ENCODE measurements around the gene RFX6.

Gene RFX6

GRCh38 chr6:116925088-116925794, 48.2 kb downstream of the RFX6 start:
- H3K4me2 ChIP-seq: no peak overlapping the region
- H4K20me1 ChIP-seq (ENCODE audit: insufficient read depth): no peaks in the 10 kb centered on the region
- no peak overlapping the region for H3K9ac ChIP-seq
- no peak for TF ChIP-seq CTCF (conservative IDR thresholded peaks at IDR 0.05; ENCODE audit: low read depth, low read length)
- no peaks in the 10 kb centered on the region for H3K4me1 ChIP-seq (ENCODE audit: low read depth, poor library complexity, severe bottlenecking)
- H3K27ac ChIP-seq: no peak overlapping the region
- no peaks in the 10 kb centered on the region for H3K79me2 ChIP-seq (ENCODE audit: insufficient read depth, low read depth)
- H3K36me3 ChIP-seq (ENCODE audit: insufficient read depth): no peaks in the 10 kb centered on the region
- no peak overlapping the region for H3K4me3 ChIP-seq (IDR thresholded peaks at IDR 0.05; ENCODE audit: insufficient read depth, low read depth, low read length)
- H3K27me3 ChIP-seq (ENCODE audit: insufficient read depth, low read depth): no peaks in the 10 kb centered on the region
- H2AFZ ChIP-seq (ENCODE audit: low read depth): no peak overlapping the region

DNA sequence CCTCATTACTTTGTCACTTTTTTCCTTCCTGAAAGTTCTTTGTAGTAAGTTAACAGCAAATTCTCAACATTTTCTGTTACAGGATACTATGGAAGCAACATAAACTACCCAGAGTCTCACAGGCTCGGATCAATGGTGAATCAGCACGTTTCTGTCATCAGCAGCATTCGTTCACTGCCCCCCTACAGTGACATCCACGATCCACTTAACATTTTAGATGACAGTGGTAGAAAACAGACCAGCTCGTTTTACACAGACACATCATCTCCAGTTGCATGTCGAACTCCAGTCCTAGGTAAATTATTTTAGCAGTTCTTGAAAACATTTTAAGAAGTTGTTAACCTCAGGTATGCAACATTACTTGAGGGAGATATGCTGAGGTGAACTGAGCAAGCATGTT, 51.6 kb downstream of the RFX6 start:
- Histone ChIP-seq H2AFZ (ENCODE audit: low read depth) (no peak overlapping the region), H3K4me2 (no peak overlapping the region), H3K4me3 (IDR thresholded peaks at IDR 0.05; ENCODE audit: insufficient read depth, low read depth, low read length) (no peak overlapping the region), H3K79me2 (ENCODE audit: insufficient read depth, low read depth) (no peaks in the 10 kb centered on the region), H3K27ac (no peak overlapping the region), H3K4me1 (ENCODE audit: low read depth, poor library complexity, severe bottlenecking) (no peaks in the 10 kb centered on the region), H3K27me3 (ENCODE audit: insufficient read depth, low read depth) (no peaks in the 10 kb centered on the region), H4K20me1 (ENCODE audit: insufficient read depth) (no peaks in the 10 kb centered on the region), H3K9ac (no peak overlapping the region), H3K36me3 (ENCODE audit: insufficient read depth) (no peaks in the 10 kb centered on the region)
- TF ChIP-seq CTCF (conservative IDR thresholded peaks at IDR 0.05; ENCODE audit: low read depth, low read length): no peak

DNA sequence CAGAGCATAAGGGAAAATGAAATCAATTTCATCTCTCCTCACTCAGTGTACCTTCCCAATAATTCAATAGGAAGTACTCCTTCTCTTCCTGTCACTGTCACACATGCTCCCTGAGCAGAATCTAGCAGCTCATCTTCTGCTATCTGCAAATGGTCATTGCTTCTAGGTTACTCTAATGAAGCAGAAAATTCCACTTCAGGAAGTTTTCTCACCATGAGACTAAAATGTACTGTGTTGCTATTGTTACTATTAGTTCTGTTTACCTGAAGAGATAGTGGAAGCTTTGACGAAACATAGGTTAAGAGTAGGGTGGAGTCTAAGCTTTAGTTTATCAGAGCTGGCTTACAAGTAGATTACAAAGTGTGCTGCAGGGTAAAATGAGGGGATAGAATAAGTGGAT, 52.8 kb downstream of the RFX6 start:
- Histone ChIP-seq H3K4me2 (no peak overlapping the region), H3K27me3 (ENCODE audit: insufficient read depth, low read depth) (no peaks in the 10 kb centered on the region), H3K79me2 (ENCODE audit: insufficient read depth, low read depth) (no peaks in the 10 kb centered on the region), H3K9ac (no peak overlapping the region), H3K27ac (no peak overlapping the region), H2AFZ (ENCODE audit: low read depth) (no peak overlapping the region), H3K4me3 (IDR thresholded peaks at IDR 0.05; ENCODE audit: insufficient read depth, low read depth, low read length) (no peak overlapping the region), H4K20me1 (ENCODE audit: insufficient read depth) (no peaks in the 10 kb centered on the region), H3K36me3 (ENCODE audit: insufficient read depth) (no peaks in the 10 kb centered on the region), H3K4me1 (ENCODE audit: low read depth, poor library complexity, severe bottlenecking) (no peaks in the 10 kb centered on the region)
- no peak for TF ChIP-seq CTCF (conservative IDR thresholded peaks at IDR 0.05; ENCODE audit: low read depth, low read length)

- Histone ChIP-seq H3K27me3 (ENCODE audit: insufficient read depth, low read depth) (no peaks in the 10 kb centered on the region), H3K4me2 (no peak overlapping the region), H2AFZ (ENCODE audit: low read depth) (no peak overlapping the region), H3K9ac (no peak overlapping the region), H3K79me2 (ENCODE audit: insufficient read depth, low read depth) (no peaks in the 10 kb centered on the region), H3K27ac (no peak overlapping the region), H3K36me3 (ENCODE audit: insufficient read depth) (no peaks in the 10 kb centered on the region), H3K4me1 (ENCODE audit: low read depth, poor library complexity, severe bottlenecking) (no peaks in the 10 kb centered on the region), H3K4me3 (IDR thresholded peaks at IDR 0.05; ENCODE audit: insufficient read depth, low read depth, low read length) (no peak overlapping the region), H4K20me1 (ENCODE audit: insufficient read depth) (no peaks in the 10 kb centered on the region)
- no peak for TF ChIP-seq CTCF (conservative IDR thresholded peaks at IDR 0.05; ENCODE audit: low read depth, low read length)
Observed at GRCh38 chr6:116931456-116931855, 54.4 kb downstream of the RFX6 start.

Measured in KMS-11 (cell line).